K562 (cell line): ENCODE data around the gene TPM4. TPM values are rescaled to one million over a fixed set of nuclear protein-coding genes. Genes with fewer than 3 reads are reported as not detected.
A peak's percentile ranks its signal among the peaks of the same experiment; 100 is the strongest.

Experiments
- AFF1 ChIP-seq, 2 experiments: fragments of 450-650 bp; IDR thresholded peaks; 2 replicates each; pipeline ENCODE4 v1.6.1; 2018; ENCODE audit warnings: mild to moderate bottlenecking in 2 of 2, low read depth in 1 of 2; ENCODE audit not compliant: partially characterized antibody in 2 of 2
- BRD4 ChIP-seq: fragments of 200-600 bp; sonication (generic); IDR thresholded peaks from 2 replicates; pipeline ENCODE4 v1.6.1; 2017; ENCODE audit warnings: inconsistent platforms
- CBX1 ChIP-seq: sonication (generic); IDR thresholded peaks from 2 replicates; pipeline ENCODE4 v1.6.1; 2016; ENCODE audit warnings: antibody characterized with exemption, low read depth, mild to moderate bottlenecking
- CREBBP ChIP-seq: IDR thresholded peaks from one replicate; pipeline ENCODE4 v1.6.1; 2012; ENCODE audit warnings: low read depth, mild to moderate bottlenecking, control low read depth, inconsistent platforms, low read length
- CTBP1 ChIP-seq: fragments of 450-650 bp; IDR thresholded peaks from 2 replicates; pipeline ENCODE4 v1.6.1; 2016; ENCODE audit warnings: borderline replicate concordance
- DPF2 ChIP-seq: fragments of 450-650 bp; IDR thresholded peaks from 2 replicates; pipeline ENCODE4 v1.6.1; 2016
- ETS1 ChIP-seq: conservative IDR thresholded peaks from 2 replicates; pipeline ENCODE4 v1.6.1; 2011; ENCODE audit warnings: low read depth, mild to moderate bottlenecking, low read length; ENCODE audit not compliant: control insufficient read depth
- FOXJ2 ChIP-seq: fragments of 200-800 bp; sonication (Bioruptor generic); IDR thresholded peaks from 2 replicates; pipeline ENCODE4 v1.6.1; 2016; ENCODE audit warnings: missing genetic modification characterization, missing compliant biosample characterization
- FOXP4 ChIP-seq: sonication (generic); formaldehyde crosslinking; IDR thresholded peaks from 2 replicates; pipeline ENCODE4 v1.8.0; 2022; ENCODE audit warnings: mild to moderate bottlenecking, missing genetic modification reagents, borderline replicate concordance
- GTF2F1 ChIP-seq: IDR thresholded peaks from 2 replicates; pipeline ENCODE4 v1.6.1; 2011; ENCODE audit warnings: low read depth, low read length, improper control_type of control experiment
- HMBOX1 ChIP-seq: sonication (generic); IDR thresholded peaks from 2 replicates; pipeline ENCODE4 v1.6.1; 2016
- KHSRP ChIP-seq: fragments of 450-650 bp; IDR thresholded peaks from 2 replicates; pipeline ENCODE4 v1.6.1; 2017
- SMAD2 ChIP-seq: fragments of 150-350 bp; IDR thresholded peaks from 2 replicates; pipeline ENCODE4 v1.6.1; 2014; ENCODE audit warnings: low read depth, mild to moderate bottlenecking, low read length
- SMARCB1 ChIP-seq: IDR thresholded peaks from 2 replicates; pipeline ENCODE4 v1.6.1; 2011; ENCODE audit warnings: improper control_type of control experiment, low read depth; ENCODE audit not compliant: insufficient read length
- ZEB2 ChIP-seq: fragments of 450-650 bp; IDR thresholded peaks from 2 replicates; pipeline ENCODE4 v1.6.1; 2016
- ZKSCAN8 ChIP-seq: fragments of 200-800 bp; sonication (Bioruptor generic); IDR thresholded peaks from 2 replicates; pipeline ENCODE4 v1.6.1; 2016; ENCODE audit warnings: missing genetic modification characterization, missing compliant biosample characterization
- ZNF12 ChIP-seq: sonication (generic); formaldehyde crosslinking; IDR thresholded peaks from 2 replicates; pipeline ENCODE4 v1.4.0; 2020; ENCODE audit warnings: mild to moderate bottlenecking, missing genetic modification reagents
- ZNF217 ChIP-seq: sonication (generic); formaldehyde crosslinking; IDR thresholded peaks from 2 replicates; pipeline ENCODE4 v1.8.0; 2022; ENCODE audit warnings: mild to moderate bottlenecking, missing genetic modification reagents
- ZNF311 ChIP-seq: fragments of 250-450 bp; sonication (Bioruptor Pico); IDR thresholded peaks from 2 replicates; pipeline ENCODE4 v1.4.0; 2020; ENCODE audit warnings: mild to moderate bottlenecking, moderate library complexity
- ZNF408 ChIP-seq: fragments of 250-450 bp; sonication (Bioruptor Pico); IDR thresholded peaks from 2 replicates; pipeline ENCODE4 v1.4.0; 2020; ENCODE audit warnings: low read depth, mild to moderate bottlenecking, moderate library complexity
- ZNF668 ChIP-seq: fragments of 250-450 bp; sonication (Bioruptor Pico); IDR thresholded peaks from 2 replicates; pipeline ENCODE4 v1.8.0; 2022; ENCODE audit warnings: mild to moderate bottlenecking, inconsistent platforms
- polyA plus RNA-seq, 8 experiments: library from polyadenylated mRNA; depleted of rRNA in 4 of 8; stranded (reverse) in 5 of 8; unstranded in 3 of 8; fragments of >200 nt; fragmentation: Nextera tagmentation in 2 of 8; fragmentation: Illumina TruSeq in 1 of 8; extraction: Ambion mirVana in 2 of 8; extraction: Trizol in 1 of 8; gene quantifications; 2 replicates each; pipeline versions ENCODE4 v1.2.1 to v1.2.3, GENCODE V29; 2011 to 2014; ENCODE audit warnings: inconsistent platforms in 1 of 8, missing spikeins in 1 of 8
- total RNA-seq, 7 experiments: library from RNA; depleted of rRNA in 6 of 7; stranded (reverse); fragments of >200 nt in 6 of 7; fragmentation: Illumina TruSeq in 2 of 7; extraction: Trizol in 2 of 7; gene quantifications; 2 replicates each; pipeline versions ENCODE4 v1.2.1 to v1.2.3, GENCODE V29; 2011 to 2021; ENCODE audit warnings: low replicate concordance in 1 of 7

TPM4 gene
- total and polyA plus RNA-seq, 9 of the 15 experiments (the other 6 are each of a cell fraction or from before 2014, with no cell fraction given), result 28.1 to 111 (median 77.4) TPM

- 0 out of 2 replicates have a peak, but pooled peaks have one; percentile 20 for TF ChIP-seq HMBOX1
- no peak for TF ChIP-seq ZNF408 (CRISPR knock-in tag)
- no peak for TF ChIP-seq CBX1
- peak; percentile 96 for TF ChIP-seq DPF2
- no peak for TF ChIP-seq ZNF668
- TF ChIP-seq CREBBP, result no peak
- no peak for TF ChIP-seq SMARCB1
- peak; percentile 65; the same call in 1 of the 2 replicates for TF ChIP-seq ZKSCAN8
- TF ChIP-seq AFF1 (IDR thresholded peaks at IDR 0.05; ENCODE audit: low read depth in 1 of 2, partially characterized antibody in 2 of 2), result peak; percentile 35 to 52
- no peak for TF ChIP-seq CTBP1
- no peak for TF ChIP-seq ETS1
- no peak for TF ChIP-seq SMAD2
- peak; percentile 89 for TF ChIP-seq FOXJ2 (tag)
- TF ChIP-seq BRD4, result no peak
- peak; percentile 67; the same call in 1 of the 2 replicates for TF ChIP-seq KHSRP
- TF ChIP-seq ZNF12 (CRISPR knock-in tag), result no peak
- TF ChIP-seq ZEB2, result peak; percentile 54
- TF ChIP-seq ZNF311 (CRISPR knock-in tag), result no peak
- no peak for TF ChIP-seq ZNF217 (CRISPR knock-in tag)
- TF ChIP-seq GTF2F1, result no peak
- no peak for TF ChIP-seq FOXP4 (CRISPR knock-in tag)
These were observed 2.7 kb downstream of the TPM4 start (continued) for GRCh38 chr19:16078759-16079707.
